Measurements from ENCODE around the gene PUDP. TPM values are rescaled to one million over a fixed set of nuclear protein-coding genes. Genes with fewer than 3 reads are reported as not detected.

The PUDP gene
- total RNA-seq, 1 experiment from 2014 or later, result 20.3 TPM

DNA sequence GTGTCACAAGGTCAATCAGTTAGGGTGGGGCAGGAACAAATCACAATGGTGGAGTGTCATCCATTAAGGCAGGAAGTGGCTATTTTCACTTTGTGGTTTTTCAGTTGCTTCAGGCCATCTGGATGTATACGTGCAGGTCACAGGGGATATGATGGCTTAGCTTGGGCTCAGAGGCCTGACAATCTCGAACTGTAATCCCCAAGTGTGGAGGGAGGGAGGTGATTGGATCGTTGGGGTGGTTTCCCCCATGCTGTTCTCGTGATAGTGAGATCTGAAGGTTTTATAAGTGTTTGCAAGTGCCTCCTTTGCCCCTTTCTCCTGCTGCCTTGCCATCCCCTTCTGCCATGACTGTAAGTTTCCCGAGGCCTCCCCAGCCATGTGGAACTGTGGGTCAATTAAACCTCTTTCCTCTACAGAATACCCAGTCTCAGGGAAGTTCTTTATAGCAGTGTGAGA, 37.1 kb downstream of the PUDP start:
- Histone ChIP-seq H3K36me3 (ENCODE audit: control insufficient read depth in 1 of 2, insufficient read depth in 2 of 2, low read length in 2 of 2) (no peaks in the 10 kb centered on the region), H3K27me3 (ENCODE audit: insufficient read depth, low read length) (no peaks in the 10 kb centered on the region), H2AFZ (ENCODE audit: low read depth, low read length, poor library complexity, severe bottlenecking) (no peak overlapping the region), H4K20me1 (ENCODE audit: insufficient read depth) (no peaks in the 10 kb centered on the region), H3K79me2 (ENCODE audit: insufficient read depth, low read length) (peaks cover 4% of the 10 kb centered on the region; the same call in 1 of the 2 replicates), H3K4me3 (replicated peaks in 1 of 2; ENCODE audit: low read depth in 1 of 2, low read length in 2 of 2) (no peak overlapping the region), H3K9ac (ENCODE audit: low read length) (no peak overlapping the region), H3K27ac (ENCODE audit: low read depth, low read length) (no peak overlapping the region), H3K9me3 (ENCODE audit: control insufficient read depth in 1 of 2, insufficient read depth in 1 of 2, low read depth in 1 of 2, low read length in 2 of 2) (no peaks in the 10 kb centered on the region), H3K4me2 (ENCODE audit: low read length) (no peak overlapping the region), H3K9me2 (ENCODE audit: insufficient read depth) (no peaks in the 10 kb centered on the region), H3K4me1 (ENCODE audit: control insufficient read depth in 1 of 2, insufficient read depth in 2 of 2, low read length in 2 of 2) (peaks cover 0 to 5% of the 10 kb centered on the region in 2 experiments; a peak in 1 of 4 replicates)
- RAD21 ChIA-PET (ENCODE audit: low non-redundant PET in 1 of 2, low total read pairs in 2 of 2, uncharacterized antibody in 2 of 2, unreplicated experiment in 2 of 2), result no interaction called here
- no TSS peak for BruUV-seq (replicated peaks)
- POLR2A ChIA-PET, result no interaction called here
- CTCF ChIA-PET, result no interaction called here
- ATAC-seq, result no peak
- no peak for TF ChIP-seq ATF3 (IDR thresholded peaks at IDR 0.05)
- TF ChIP-seq FOSL1 (IDR thresholded peaks at IDR 0.05; ENCODE audit: low read depth), result no peak
- no peak for TF ChIP-seq EZH2phosphoT487 (IDR thresholded peaks at IDR 0.05; ENCODE audit: borderline replicate concordance)
- TF ChIP-seq POLR2AphosphoS5 (IDR thresholded peaks at IDR 0.05; ENCODE audit: low read depth, low read length), result no peak
- TF ChIP-seq TCF7L2 (IDR thresholded peaks at IDR 0.05; ENCODE audit: borderline replicate concordance, extremely low read depth, insufficient read depth, insufficient read length), result no peak
- TF ChIP-seq JUND (IDR thresholded peaks at IDR 0.05), result no peak
- no peak for TF ChIP-seq YY1 (IDR thresholded peaks at IDR 0.05; ENCODE audit: extremely low read depth, insufficient replicate concordance, low read depth, low read length)
- no peak for TF ChIP-seq POLR2A (IDR thresholded peaks at IDR 0.05; ENCODE audit: borderline replicate concordance, extremely low read depth, insufficient read depth, insufficient read length)
- TF ChIP-seq ZNF274 (IDR thresholded peaks at IDR 0.05; ENCODE audit: low read depth, low read length), result no peak
- no peak for TF ChIP-seq RAD21 (IDR thresholded peaks at IDR 0.05; ENCODE audit: low read depth)
- TF ChIP-seq CTCF (IDR thresholded peaks at IDR 0.05 in 2 of 3, conservative IDR thresholded peaks at IDR 0.05 in 1 of 3; ENCODE audit: borderline replicate concordance in 1 of 3, insufficient read depth in 1 of 3, low read depth in 2 of 3, low read length in 2 of 3), result no peak
- no peak for TF ChIP-seq EZH2 (IDR thresholded peaks at IDR 0.05)
- no peak for TF ChIP-seq SRF (IDR thresholded peaks at IDR 0.05; ENCODE audit: low read depth)
- TF ChIP-seq CEBPB (IDR thresholded peaks at IDR 0.05; ENCODE audit: low read depth), result no peak
- no peak for TF ChIP-seq CBX3 (IDR thresholded peaks at IDR 0.05; ENCODE audit: low read depth)
- intact Hi-C loops (cut with micrococcal nuclease), result no loop called here
- DNase-seq (ENCODE audit: low read depth, low spot score), result no peak

Measured in HCT116 (cell line).